ENCODE measurements around the gene AGBL1.

- TF ChIP-seq EZH2 (IDR thresholded peaks at IDR 0.05; ENCODE audit: insufficient read depth, poor library complexity, severe bottlenecking) (no peak), EZH2phosphoT487 (IDR thresholded peaks at IDR 0.05; ENCODE audit: insufficient read depth, low read depth) (no peak)
Measured at GRCh38 chr15:86772369-86773059, 692.8 kb downstream of the AGBL1 start.

Data from GM23248 (cell line).